ENCODE data around the gene MYMK. TPM values are rescaled to one million over a fixed set of nuclear protein-coding genes. Genes with fewer than 3 reads are reported as not detected.

The MYMK gene, protein sequence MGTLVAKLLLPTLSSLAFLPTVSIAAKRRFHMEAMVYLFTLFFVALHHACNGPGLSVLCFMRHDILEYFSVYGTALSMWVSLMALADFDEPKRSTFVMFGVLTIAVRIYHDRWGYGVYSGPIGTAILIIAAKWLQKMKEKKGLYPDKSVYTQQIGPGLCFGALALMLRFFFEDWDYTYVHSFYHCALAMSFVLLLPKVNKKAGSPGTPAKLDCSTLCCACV
- total RNA-seq = not detected

DNA sequence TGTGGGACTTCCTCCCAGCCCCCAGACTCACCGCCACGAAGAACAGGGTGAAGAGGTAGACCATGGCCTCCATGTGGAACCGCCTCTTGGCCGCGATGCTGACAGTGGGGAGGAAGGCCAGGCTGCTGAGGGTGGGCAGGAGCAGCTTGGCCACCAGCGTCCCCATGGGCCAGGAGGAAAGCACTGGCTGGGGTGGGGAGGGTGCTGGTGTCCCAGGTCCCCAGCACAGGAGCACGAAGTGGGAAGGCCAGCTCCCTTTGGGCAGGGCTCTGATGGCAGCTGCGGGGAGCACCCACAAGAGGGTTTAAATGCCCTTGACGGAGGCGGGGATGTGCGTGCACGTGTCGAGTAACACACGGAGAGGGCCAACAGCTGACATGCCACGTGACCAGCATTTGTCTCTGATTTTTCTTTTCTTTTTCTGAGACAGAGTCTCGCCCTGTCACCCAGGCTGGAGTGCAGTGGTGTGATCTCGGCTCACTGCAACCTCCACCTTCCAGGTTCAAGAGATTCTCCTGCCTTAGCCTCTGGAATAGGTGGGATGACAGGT, at the start of gene MYMK:
TSS of gene MYMK (minus strand) at position 281 of the 550 bp plus-strand sequence. CDS start at position 166, 115 bp downstream.
- ChIA-PET POLR2A (no interaction called here), CTCF (no interaction called here)
- Mint-ChIP-seq H3K27ac (no peak within 1 kb of the TSS), H3K4me3 (no peak within 1 kb of the TSS), H3K36me3 (ENCODE audit: low read depth) (no peaks in the 10 kb centered on the region), H3K4me1 (ENCODE audit: low read depth) (peaks cover 5% of the 10 kb centered on the region), H3K27me3 (no peaks in the 10 kb centered on the region), H3K9me3 (no peaks in the 10 kb centered on the region)
- TF ChIP-seq, protein P1, sequence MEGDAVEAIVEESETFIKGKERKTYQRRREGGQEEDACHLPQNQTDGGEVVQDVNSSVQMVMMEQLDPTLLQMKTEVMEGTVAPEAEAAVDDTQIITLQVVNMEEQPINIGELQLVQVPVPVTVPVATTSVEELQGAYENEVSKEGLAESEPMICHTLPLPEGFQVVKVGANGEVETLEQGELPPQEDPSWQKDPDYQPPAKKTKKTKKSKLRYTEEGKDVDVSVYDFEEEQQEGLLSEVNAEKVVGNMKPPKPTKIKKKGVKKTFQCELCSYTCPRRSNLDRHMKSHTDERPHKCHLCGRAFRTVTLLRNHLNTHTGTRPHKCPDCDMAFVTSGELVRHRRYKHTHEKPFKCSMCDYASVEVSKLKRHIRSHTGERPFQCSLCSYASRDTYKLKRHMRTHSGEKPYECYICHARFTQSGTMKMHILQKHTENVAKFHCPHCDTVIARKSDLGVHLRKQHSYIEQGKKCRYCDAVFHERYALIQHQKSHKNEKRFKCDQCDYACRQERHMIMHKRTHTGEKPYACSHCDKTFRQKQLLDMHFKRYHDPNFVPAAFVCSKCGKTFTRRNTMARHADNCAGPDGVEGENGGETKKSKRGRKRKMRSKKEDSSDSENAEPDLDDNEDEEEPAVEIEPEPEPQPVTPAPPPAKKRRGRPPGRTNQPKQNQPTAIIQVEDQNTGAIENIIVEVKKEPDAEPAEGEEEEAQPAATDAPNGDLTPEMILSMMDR (IDR thresholded peaks at IDR 0.05) = no peak
- DNase-seq = no peak
- intact Hi-C loops (cut with micrococcal nuclease) = no loop called here
- ATAC-seq = no peak

DNA sequence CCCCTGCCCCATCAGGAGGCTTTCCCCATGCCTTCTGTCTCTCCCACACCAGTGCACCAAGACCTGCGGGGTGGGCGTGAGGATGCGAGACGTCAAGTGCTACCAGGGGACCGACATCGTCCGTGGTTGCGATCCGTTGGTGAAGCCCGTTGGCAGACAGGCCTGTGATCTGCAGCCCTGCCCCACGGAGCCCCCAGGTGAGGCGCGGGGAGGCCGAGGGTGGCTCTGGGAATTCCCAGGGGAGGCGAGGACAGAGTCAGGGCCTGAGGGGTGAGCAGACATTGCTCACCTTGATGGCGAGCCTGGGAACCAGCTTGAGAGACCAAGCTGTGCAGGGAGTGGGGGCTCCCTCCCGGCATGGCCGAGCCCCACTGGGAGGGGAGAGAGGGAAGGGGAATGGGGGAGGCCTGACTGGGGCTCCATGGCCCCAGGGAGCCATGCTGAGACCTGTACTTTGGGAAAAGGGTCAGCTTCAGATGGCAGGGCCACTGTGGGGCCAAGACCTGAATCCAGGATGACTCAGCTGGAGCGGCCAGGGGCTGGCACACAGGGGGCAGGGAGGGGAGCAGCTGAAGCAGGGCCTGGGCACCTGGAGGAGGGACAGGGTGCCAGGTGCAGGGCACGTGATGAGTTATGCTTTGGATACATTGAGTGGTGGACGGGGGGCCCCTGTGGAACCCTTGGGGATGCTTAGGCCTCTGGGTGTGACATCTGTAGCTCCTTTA, 49.2 kb upstream of the MYMK start:
- DNase-seq (no peak), ATAC-seq (no peak)
- TF ChIP-seq, protein P1 (IDR thresholded peaks at IDR 0.05) = no peak
- POLR2A ChIA-PET = no interaction called here
- CTCF ChIA-PET = no interaction called here
- Mint-ChIP-seq H3K27ac (no peak overlapping the region), H3K4me1 (ENCODE audit: low read depth) (peaks cover 4% of the 10 kb centered on the region), H3K27me3 (peaks cover 13% of the 10 kb centered on the region), H3K4me3 (no peak overlapping the region), H3K9me3 (no peaks in the 10 kb centered on the region), H3K36me3 (ENCODE audit: low read depth) (no peaks in the 10 kb centered on the region)
- intact Hi-C loops (cut with micrococcal nuclease) = no loop called here

DNA sequence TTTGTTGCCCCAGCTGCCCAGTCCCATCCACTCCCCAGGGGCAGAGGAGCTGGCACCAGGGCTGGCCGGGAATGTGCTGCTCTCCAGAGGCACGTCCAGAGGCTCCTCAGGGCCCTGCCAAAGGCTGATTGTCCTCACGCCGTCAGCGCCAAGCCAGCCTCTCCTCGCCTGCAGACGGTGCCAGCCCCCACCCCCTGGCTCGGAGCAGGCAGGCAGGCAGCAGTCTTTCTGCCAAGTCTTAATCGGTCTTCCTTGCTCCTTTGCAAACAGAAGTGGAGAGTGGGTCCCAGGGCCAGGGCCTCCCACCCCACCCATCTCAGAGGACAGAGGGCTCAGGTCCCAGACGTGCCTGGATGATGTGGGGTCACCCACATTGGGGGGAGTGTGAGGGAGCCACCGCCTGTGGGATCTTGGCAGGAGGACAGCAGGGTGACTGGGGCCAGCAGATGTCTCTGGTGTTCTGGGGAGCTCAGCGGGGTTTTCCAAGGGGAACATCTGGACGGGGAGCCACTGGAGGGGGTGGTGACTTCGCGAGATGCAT, 48.1 kb upstream of the MYMK start:
- Mint-ChIP-seq H3K27ac (no peak overlapping the region), H3K4me1 (ENCODE audit: low read depth) (peaks cover 4% of the 10 kb centered on the region), H3K36me3 (ENCODE audit: low read depth) (no peaks in the 10 kb centered on the region), H3K4me3 (no peak overlapping the region), H3K27me3 (peaks cover 9% of the 10 kb centered on the region), H3K9me3 (no peaks in the 10 kb centered on the region)
- POLR2A ChIA-PET = interaction anchor here (0.7 kb wide), 1 partner anchor 39 kb away, joined by 3 read pairs; no protein-coding TSS in a partner anchor
- TF ChIP-seq, protein P1 (IDR thresholded peaks at IDR 0.05) = no peak
- no peak for DNase-seq
- CTCF ChIA-PET = no interaction called here
- intact Hi-C loops (cut with micrococcal nuclease) = no loop called here
- ATAC-seq = no peak

DNA sequence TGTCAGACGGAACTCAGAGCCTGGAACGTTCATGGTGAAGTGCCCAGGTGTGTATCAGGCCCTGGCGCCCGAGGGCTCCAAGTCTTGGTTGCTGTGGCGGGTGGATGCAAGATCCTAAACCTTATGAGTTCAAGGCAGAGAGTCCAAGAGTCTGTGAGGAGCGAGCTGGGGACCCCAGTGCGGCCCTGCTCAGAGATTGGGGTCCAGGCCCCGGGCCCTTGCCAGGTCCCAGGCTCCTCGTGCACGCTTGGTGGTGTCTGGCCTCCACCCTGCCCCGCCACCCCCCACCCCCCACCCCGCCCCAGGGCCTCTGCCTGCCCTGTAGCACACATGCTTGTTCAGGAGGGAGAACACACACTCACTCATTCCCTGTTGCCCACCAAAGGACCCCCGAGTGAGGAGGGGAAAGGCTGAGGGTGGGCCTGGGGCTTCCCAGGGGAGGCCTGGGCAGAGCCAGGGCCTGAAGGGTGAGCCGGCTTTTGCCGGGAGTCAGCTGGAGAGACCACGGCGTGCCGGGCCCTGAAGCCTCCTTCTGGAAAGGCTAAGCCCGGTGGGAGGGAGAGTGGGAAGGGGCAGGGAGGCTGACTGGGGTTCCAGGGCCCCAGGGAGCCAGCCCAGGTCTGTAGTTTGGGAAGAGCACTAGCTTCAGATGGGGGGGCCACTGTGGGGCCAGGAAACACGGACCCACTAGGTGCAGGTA, 47.3 kb upstream of the MYMK start:
- no peak for DNase-seq
- H3K4me3 Mint-ChIP-seq = no peak overlapping the region
- TF ChIP-seq, protein P1 (IDR thresholded peaks at IDR 0.05) = no peak
- peaks cover 4% of the 10 kb centered on the region for H3K4me1 Mint-ChIP-seq (ENCODE audit: low read depth)
- no peak overlapping the region for H3K27ac Mint-ChIP-seq
- no peaks in the 10 kb centered on the region for H3K9me3 Mint-ChIP-seq
- intact Hi-C loops (cut with micrococcal nuclease) = no loop called here
- peaks cover 9% of the 10 kb centered on the region for H3K27me3 Mint-ChIP-seq
- H3K36me3 Mint-ChIP-seq (ENCODE audit: low read depth) = no peaks in the 10 kb centered on the region
- ChIA-PET CTCF (no interaction called here), POLR2A (no interaction called here)
- ATAC-seq = no peak
